Erythroblast (primary cell): ENCODE measurements around the gene STK39.

Experiments used
- GATA1 ChIP-seq: IDR thresholded peaks from 2 replicates; pipeline ENCODE4 v1.6.1; 2011; ENCODE audit warnings: low read depth, mild to moderate bottlenecking, control low read depth, low read length, moderate library complexity
- POLR2A ChIP-seq: IDR thresholded peaks from 2 replicates; pipeline ENCODE4 v1.6.1; 2011; ENCODE audit warnings: mild to moderate bottlenecking, low read length

- TF ChIP-seq POLR2A (no peak), GATA1 (no peak)
Observed at GRCh38 chr2:167980439-167980838, 267.0 kb downstream of the STK39 start.
